NB4 (cell line): ENCODE measurements around the gene VGF.
"Not testable (repeated sequence)": the region's sequence is repeated elsewhere in the genome, so short reads cannot be mapped to it uniquely, and the experiment has no call there.

Source experiments
- DNase-seq: peaks from one replicate; pipeline ENCODE4 v3.0.0; 2010; ENCODE audit warnings: low read depth
- H3K4me3 ChIP-seq: one replicate; pipeline ENCODE4 v1.5.1; 2011; ENCODE audit warnings: mild to moderate bottlenecking, low read depth, low read length, moderate library complexity
- MYC ChIP-seq: IDR thresholded peaks from 2 replicates; pipeline ENCODE4 v1.6.1; 2011; ENCODE audit warnings: low read depth, low read length
- POLR2A ChIP-seq: IDR thresholded peaks from 2 replicates; pipeline ENCODE4 v1.6.1; 2011; ENCODE audit warnings: mild to moderate bottlenecking; ENCODE audit not compliant: insufficient read length; ENCODE audit errors: extremely low read depth
- TF ChIP-seq, protein P1 (sequence below): IDR thresholded peaks from 2 replicates; pipeline ENCODE4 v1.6.1; 2011; ENCODE audit warnings: low read depth, low read length
- TF ChIP-seq, protein P2 (sequence below): IDR thresholded peaks from one replicate; pipeline ENCODE4 v1.5.1; 2012; ENCODE audit warnings: low read depth, low read length

VGF gene

DNA sequence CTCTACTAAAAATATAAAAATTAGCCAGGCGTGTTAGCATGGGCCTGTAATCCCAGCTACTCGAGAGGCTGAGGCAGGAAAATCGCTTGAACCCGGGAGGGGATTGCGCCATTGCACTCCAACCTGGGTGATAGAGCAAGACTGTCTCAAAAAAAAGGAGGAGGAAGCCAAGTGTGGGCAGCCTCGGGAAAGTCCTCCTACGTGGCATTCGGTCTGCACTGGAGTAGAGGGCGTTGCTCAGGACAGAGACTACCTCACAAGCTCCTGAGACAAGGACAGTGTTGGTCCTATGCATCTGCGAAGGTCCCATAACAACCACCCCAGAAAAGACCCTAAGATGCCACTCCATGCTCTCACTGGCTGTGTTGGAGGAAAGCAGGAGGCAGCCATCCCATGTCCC is 48.5 kb downstream of the VGF start:
- DNase-seq: no peak
- no peak overlapping the region for H3K4me3 ChIP-seq
- no peak for TF ChIP-seq POLR2A
- TF ChIP-seq, protein P1, sequence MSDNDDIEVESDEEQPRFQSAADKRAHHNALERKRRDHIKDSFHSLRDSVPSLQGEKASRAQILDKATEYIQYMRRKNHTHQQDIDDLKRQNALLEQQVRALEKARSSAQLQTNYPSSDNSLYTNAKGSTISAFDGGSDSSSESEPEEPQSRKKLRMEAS: no peak
- TF ChIP-seq, protein P2, sequence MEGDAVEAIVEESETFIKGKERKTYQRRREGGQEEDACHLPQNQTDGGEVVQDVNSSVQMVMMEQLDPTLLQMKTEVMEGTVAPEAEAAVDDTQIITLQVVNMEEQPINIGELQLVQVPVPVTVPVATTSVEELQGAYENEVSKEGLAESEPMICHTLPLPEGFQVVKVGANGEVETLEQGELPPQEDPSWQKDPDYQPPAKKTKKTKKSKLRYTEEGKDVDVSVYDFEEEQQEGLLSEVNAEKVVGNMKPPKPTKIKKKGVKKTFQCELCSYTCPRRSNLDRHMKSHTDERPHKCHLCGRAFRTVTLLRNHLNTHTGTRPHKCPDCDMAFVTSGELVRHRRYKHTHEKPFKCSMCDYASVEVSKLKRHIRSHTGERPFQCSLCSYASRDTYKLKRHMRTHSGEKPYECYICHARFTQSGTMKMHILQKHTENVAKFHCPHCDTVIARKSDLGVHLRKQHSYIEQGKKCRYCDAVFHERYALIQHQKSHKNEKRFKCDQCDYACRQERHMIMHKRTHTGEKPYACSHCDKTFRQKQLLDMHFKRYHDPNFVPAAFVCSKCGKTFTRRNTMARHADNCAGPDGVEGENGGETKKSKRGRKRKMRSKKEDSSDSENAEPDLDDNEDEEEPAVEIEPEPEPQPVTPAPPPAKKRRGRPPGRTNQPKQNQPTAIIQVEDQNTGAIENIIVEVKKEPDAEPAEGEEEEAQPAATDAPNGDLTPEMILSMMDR: no peak
- TF ChIP-seq MYC: no peak

DNA sequence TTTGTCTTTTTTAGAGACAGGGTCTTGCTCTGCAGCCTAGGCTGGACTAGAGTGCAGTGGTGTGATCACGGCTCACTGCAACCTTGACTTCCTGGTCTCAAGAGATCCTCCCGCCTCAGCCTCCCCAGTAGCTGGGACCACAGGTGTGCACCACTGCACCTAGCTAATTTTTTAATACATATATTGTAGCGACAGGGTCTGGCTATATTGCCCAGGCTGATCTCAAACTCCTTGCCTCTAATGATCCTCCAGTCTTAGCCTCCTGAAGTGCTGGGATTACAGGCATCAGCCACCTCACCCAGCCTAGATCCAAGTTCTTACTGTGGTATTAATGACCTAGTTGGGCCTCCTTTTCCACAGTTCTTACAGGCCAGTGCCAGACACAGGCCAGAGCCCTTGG is 50.2 kb downstream of the VGF start:
- H3K4me3 ChIP-seq: no peak overlapping the region
- DNase-seq: no peak
- TF ChIP-seq, protein P2: no peak
- TF ChIP-seq MYC (no peak), POLR2A (no peak)
- TF ChIP-seq, protein P1: no peak

DNA sequence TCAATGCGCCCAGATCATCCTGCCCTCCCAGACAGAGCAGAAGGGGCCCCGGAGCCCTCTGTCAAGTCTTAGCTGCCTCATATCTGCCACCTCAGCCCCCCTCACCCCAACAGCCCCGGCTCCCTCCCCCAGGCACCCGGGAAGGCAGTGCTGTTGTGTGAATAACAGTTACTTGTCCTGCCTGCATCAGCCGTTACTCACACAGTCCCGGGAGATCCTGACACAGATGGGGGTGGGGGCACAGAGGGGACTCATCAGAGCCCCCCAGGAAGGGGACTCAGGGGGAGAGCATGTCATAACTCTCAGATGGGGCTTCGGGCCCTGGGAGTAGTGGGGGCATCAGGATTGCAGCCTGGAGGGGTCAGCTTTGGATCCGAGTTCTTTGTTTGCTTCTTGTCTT is 50.9 kb downstream of the VGF start:
- TF ChIP-seq, protein P2: no peak
- no peak overlapping the region for H3K4me3 ChIP-seq
- no peak for DNase-seq

DNA sequence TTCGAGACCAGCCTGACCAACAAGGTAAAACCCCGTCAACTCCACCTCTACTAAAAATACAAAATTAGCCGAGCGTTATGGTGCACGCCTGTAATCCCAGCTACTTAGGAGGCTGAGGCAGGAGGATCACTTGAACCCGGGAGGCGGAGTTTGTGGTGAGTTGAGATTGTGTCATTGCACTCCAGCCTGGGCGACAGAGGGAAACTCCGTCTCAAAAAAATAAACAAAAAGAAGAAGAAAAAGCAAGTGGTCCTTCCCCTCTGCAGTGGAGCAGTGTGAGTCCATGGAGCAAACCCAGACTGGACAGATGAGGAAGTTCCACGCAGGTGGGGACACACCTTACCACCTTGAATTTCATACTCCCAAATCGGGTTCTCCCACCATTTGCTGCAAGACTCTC is 51.5 kb downstream of the VGF start:
- no peak for DNase-seq
- TF ChIP-seq, protein P1: no peak
- TF ChIP-seq POLR2A (no peak), MYC (no peak)
- TF ChIP-seq, protein P2: no peak
- no peak overlapping the region for H3K4me3 ChIP-seq

DNA sequence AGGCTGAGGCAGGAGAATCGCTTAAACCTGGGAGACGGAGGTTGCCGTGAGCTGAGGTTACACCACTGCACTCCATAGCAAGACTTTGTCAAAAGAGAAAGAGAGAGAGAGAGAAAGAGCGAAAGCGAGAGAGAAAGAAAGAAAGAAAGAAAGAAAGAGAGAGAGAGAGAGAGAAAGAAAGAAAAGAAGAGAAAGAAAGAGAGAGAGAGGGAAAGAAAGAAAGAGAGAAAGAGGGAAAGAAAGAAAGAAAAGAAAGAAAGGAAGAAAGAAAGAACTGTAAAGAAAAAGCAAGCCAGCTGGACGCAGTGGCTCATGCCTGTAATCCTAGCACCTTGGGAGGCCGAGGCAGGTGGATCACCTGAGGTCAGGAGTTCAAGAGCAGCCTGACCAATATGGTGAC is 52.2 kb downstream of the VGF start:
- not testable (repeated sequence) for DNase-seq, H3K4me3 ChIP-seq
